PFSK-1 (cell line): ENCODE data around the gene KIF6.

Source experiments
- FOXP2 ChIP-seq: optimal IDR thresholded peaks from 2 replicates; pipeline ENCODE3; 2011; ENCODE audit warnings: borderline replicate concordance, control low read depth, inconsistent platforms; ENCODE audit not compliant: insufficient read depth; ENCODE audit errors: extremely low read length, extremely low read depth
- POLR2AphosphoS5 ChIP-seq: IDR thresholded peaks from 2 replicates; pipeline ENCODE4 v1.6.1; 2012; ENCODE audit warnings: low read depth, mild to moderate bottlenecking, control low read depth, low read length, moderate library complexity

- TF ChIP-seq FOXP2 (no peak), POLR2AphosphoS5 (no peak)
Measured at GRCh38 chr6:39666706-39667489, 58.3 kb downstream of the KIF6 start.
